Stimulated activated CD8-positive, alpha-beta memory T cell treated with anti-CD3 and anti-CD28 coated beads, Interleukin-7, amount 100 ng/mL, for 1 hour (primary cell): ENCODE results near the gene HOXD11.

Source experiments
- DNase-seq, 2 donors: peaks; one replicate each; pipeline ENCODE4 v3.0.0-alpha.2; 2020; ENCODE audit warnings: low read depth in 2 of 2

The HOXD11 gene

DNA sequence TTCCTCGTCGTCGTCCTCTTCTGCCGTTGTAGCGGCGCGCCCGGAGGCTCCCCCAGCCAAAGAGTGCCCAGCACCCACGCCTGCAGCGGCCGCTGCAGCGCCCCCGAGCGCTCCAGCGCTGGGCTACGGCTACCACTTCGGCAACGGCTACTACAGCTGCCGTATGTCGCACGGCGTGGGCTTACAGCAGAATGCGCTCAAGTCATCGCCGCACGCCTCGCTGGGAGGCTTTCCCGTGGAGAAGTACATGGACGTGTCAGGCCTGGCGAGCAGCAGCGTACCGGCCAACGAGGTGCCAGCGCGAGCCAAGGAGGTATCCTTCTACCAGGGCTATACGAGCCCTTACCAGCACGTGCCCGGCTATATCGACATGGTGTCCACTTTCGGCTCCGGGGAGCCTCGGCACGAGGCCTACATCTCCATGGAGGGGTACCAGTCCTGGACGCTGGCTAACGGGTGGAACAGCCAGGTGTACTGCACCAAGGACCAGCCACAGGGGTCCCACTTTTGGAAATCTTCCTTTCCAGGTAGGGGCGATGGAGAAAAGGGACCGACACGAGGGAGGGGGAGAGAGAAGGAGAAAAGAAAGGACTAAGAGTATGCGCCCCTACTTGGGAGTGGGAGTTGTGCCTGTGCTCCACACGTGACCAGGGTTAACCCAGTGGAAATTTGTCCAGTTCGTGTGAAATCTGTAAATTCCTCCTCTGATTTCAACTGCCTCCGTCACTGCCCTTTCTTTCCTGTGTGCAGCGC, 13.8 kb upstream of the HOXD11 start:
- DNase-seq = no peak

- DNase-seq = no peak
Observed at GRCh38 chr2:176093898-176094249, 13.2 kb upstream of the HOXD11 start.

GRCh38 chr2:176094349-176094748, 12.7 kb upstream of the HOXD11 start:
- DNase-seq = no peak

DNA sequence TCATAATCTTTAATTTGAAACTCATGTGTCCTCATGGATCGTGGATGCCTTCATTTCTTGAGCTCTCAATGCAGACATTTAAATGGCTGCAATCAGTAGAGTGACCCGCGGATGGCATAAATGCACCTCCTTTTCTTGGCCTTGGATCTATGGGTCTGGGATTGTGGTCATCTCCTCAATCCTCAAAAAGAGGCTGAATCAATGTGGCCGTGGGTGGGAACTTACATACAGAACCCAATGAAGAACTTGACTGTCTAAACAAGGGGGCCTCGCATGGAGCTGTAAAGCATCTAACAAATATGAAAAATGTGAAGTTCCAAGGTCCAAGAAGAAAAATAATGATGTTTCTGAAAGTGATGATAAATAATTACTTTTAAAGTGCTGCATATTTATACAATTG, 11.7 kb upstream of the HOXD11 start:
- no peak for DNase-seq

- no peak for DNase-seq
Observed at GRCh38 chr2:176096243-176096985, 10.7 kb upstream of the HOXD11 start.

DNA sequence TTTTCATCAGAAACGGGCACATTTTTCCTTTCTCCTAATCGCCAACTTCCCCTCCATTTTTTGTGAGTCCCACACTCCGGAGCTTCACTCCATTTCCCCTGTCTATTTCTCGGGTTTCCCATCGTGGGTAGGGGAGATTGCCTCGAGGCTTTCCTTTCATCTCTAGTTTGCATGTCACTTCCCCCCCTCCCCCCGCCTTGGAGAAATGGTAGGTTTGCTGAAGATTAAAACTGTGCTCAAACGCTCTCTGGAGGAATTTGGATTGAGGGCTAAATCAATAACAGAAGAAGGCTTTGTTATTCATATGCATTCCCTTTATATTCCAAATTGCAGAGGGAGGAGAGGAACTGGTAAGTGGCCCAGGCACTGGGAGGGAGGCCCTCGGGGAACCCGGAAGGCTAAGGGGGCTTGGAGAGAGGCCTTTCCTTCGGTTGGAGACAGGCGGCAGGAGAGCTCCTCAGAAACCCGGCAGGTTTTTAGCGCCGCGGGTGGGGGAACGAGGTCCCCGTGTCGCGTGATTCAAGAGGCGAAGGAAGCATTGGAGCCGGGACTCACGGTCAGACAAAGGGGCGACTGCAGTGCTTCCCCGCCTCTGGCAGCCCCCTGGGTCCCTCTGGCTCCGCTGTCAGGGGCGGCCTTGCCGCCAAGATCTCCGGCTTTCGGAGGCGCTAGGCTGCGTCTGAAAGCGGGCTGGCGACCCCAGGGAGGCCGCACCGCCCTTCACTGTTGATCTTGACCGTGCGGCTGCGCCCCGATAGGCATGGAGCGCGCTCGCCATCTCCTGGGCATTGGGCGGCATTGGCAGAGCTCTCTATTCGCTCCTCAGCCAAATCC, 9.9 kb upstream of the HOXD11 start:
- DNase-seq = peak; percentile 13 to 31

- DNase-seq = no peak
Observed at GRCh38 chr2:176097820-176098365, 9.2 kb upstream of the HOXD11 start.

DNA sequence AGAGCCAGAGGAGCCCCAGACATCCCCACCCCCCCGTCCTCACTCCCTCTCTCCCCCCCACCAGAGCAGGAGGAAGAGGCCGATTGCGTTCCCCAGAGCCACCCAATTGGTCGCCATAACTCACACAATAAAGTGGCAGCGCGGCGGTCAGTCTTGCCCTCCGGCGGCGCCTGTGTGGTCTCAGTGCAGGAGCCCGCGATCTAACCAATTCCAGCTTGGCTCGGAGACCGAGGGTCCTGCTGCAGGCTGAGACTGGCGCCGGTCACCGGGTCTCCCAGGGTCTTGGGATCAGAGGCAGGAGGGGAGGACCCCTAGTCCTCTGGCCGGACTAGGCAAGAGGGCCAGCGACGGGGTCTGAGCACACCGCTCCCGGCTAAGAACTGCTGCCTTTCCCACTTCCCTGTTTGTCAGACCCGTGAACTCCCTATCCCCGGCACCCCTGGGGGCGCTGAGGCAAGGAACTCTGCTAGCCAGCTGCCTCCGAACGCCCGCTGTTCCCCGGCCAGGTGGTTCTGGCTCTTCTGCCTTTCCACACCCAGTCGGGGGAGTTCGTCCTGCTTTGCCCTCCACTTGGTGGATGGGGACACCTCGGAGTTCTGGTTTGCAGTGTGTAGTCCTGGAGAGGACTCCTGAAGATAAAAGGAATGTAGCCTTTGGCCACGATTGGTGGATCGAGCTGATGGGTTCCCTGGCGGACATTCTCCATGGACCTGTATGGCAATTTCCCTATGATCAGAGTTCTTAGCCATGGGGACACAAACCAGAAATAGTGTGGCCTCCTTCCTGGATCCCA, 8.5 kb upstream of the HOXD11 start:
- DNase-seq = no peak

DNA sequence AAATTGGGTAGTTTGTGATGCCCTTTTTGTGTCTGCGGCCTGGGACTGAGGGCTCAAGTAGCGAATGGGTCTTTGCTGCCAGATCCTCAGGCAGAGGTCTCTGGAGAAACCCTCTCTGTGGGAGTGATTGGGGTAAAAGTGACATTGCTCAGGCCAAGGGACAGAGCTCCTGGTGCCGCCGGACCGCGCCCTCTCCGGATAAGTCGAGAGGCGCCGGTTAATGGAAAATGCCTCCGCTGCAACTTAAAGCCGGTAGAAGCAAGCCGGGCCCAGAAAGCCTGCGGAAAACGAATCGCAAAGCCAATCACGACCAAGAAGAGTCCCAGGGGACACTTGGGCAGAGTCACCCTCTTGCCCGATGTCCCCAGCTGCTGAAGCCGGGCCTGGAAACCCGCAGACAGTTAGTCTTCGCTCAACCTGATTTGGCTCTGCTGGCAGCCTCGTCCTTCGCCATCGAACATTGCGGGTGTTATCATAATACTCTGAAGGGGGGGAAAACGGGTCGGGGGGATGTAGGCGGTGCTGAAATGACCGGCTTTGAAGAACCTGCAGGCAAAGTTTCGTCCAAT, 7.8 kb upstream of the HOXD11 start:
- DNase-seq = no peak

DNA sequence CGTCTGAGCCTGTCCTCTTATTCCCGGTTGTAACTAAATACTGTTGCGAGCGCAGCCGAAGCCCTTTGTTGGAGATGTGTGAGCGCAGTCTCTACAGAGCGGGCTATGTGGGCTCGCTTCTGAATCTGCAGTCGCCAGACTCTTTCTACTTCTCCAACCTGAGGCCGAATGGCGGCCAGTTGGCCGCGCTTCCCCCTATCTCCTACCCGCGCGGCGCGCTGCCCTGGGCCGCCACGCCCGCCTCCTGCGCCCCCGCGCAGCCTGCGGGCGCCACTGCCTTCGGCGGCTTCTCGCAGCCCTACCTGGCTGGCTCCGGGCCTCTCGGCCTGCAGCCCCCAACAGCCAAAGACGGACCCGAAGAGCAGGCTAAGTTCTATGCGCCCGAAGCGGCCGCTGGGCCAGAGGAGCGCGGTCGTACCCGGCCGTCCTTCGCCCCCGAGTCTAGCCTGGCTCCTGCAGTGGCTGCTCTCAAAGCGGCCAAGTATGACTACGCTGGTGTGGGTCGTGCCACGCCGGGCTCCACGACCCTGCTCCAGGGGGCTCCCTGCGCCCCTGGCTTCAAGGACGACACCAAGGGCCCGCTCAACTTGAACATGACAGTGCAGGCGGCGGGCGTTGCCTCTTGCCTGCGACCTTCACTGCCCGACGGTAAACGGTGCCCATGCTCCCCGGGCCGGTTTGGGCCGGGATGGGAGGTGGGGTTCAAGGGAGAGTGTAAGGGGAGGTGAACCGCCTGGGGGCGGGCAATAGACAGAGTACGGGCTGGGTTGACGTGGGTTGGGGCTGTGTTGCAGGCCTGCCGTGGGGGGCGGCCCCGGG, 7.1 kb upstream of the HOXD11 start, which contains the start of gene HOXD12:
TSS of gene HOXD12 (plus strand) at position 68 of the 819 bp plus-strand sequence. CDS start at position 75, 7 bp downstream.
- DNase-seq = no peak

GRCh38 chr2:176100547-176101140, 6.4 kb upstream of the HOXD11 start:
- DNase-seq = no peak

DNA sequence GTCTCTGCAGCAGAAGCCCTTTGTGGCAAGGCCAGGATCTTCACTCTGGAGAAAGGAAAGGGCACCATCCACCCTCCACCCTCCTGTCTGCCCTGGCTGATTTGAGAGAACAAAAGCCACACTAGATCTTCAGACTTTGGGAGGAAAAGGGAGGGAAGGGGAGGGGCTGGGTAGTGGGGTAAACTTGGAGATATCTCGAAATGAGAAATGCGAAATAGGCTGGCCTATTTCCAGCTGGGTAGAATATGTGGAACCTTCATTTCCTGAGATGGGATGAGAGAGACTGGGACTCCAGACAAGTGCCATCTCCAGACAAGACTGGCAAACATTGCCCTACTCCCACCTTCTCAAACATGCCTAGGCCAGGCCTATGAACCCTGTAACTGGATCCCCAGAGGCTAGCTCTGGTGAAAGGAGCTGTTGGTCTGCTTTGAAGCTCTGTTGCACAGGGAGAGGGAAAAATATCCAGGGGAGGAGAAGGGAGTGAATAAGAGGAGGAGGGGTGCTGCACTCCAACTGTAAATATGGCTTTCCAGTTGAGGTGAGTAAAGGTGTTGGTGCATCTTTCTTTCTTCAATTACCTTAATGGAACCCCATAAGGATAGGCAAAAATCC, 5.8 kb upstream of the HOXD11 start:
- DNase-seq = no peak

GRCh38 chr2:176101842-176102241, 5.2 kb upstream of the HOXD11 start:
- no peak for DNase-seq

GRCh38 chr2:176102309-176102866, 4.7 kb upstream of the HOXD11 start:
- no peak for DNase-seq

GRCh38 chr2:176103194-176103593, 3.9 kb upstream of the HOXD11 start:
- no peak for DNase-seq

DNA sequence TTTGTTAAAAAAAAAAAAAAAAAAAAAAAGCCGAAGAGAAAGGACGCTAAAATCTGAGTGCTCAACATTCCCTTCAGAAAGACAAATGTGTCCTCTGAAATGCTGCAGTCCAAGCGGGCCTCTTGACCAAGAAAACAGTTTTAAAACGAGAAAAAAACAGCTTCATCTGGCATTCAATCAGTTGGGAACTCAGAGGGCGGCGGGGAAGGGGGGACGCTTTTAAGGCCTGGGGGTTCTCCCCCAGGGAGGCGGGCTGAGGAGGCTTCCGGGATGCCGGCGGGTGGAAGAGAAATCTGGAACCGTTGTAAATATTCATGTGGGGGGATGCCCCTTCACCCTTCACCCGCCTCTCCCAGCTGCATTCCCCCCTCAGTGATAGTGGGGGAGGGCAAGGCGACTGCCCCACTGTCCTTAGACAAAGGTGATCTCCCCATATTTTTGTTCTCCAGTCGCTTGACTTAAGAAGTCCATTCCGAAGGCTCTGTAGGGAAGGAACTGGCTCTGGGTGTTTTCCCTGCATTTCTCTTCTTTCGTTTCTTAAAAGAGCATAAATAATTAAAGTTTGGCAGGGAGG, 3.3 kb upstream of the HOXD11 start:
- DNase-seq = no peak

- DNase-seq = no peak
Observed at GRCh38 chr2:176104316-176105077, 2.6 kb upstream of the HOXD11 start.
